Measurements from ENCODE around the gene CPEB4. TPM values are rescaled to one million over a fixed set of nuclear protein-coding genes. Genes with fewer than 3 reads are reported as not detected.

Gene CPEB4
- polyA plus RNA-seq (ENCODE audit: insufficient read length): 39.2 TPM

- DNase-seq: peak; percentile 100
These were observed at the start of gene CPEB4 for GRCh38 chr5:173887610-173888472. CPEB4 (plus strand) TSS chr5:173888349; CDS start chr5:173889734, 1,385 bp downstream.

- DNase-seq: no peak
These were observed 48.9 kb upstream of the CPEB4 start for GRCh38 chr5:173839117-173839713.

DNA sequence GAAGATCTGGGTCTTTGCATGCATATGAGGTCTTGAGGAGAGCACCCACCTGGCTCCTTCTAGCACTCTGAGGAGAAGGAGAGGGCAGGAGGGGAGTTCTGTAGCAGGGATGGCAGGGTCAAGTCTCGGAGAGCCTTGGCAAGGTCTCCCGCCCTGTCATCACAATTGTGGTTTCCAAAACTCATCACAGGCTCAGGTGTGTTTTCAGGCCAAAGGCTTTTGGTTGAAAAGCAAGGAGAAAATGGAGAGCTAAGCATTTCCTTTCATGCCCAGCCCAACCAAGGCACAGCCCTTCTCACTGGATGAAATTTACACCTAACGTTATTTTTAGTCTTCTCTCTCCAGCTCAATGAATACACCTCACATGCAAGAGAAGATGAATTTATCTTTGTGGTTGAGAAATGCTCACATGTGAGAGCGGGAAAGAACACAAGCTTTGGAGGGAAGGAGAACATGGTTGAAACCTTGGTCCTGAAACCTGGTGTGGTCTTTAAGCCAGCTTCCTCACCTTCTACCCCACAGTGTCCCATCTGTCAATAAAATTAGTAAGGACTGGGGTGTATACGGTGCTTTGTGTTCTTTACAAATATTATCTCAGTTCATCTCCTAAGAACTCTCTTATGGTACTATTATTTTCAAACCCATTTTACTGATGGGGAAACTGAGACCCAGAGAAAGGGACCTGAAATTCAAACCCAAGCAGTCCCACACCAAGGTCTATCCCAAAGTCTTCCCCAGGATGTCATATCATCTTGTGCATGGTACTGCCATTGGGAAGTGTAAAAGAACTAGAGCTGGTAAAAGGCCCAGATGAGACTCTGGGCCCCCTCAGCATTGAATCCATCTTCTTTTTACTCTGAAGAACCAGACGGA lies 47.8 kb upstream of the CPEB4 start:
- DNase-seq: no peak

DNA sequence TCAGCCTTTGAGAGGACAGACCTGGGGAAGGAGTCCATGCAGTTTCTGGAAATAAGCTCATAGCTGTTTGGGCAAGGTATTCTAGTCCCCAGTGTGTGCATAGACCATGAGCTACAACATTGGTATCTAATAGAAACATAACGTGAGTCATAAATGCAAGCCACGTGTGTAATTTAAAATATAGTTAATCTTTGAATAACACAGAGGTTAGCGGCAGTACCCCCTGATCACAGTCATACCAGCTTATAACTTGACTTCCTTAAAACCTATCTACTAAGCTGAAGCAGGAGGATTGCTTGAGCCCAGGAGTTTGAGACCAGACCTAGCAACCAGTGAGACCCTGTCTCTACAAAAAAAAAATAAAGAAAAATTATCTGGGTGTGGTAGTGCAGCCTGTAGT lies 46.4 kb upstream of the CPEB4 start:
- DNase-seq: no peak

- DNase-seq: no peak
These were observed 44.4 kb upstream of the CPEB4 start for GRCh38 chr5:173843794-173844193.

- DNase-seq: no peak
These were observed 42.8 kb upstream of the CPEB4 start for GRCh38 chr5:173845321-173845720.

DNA sequence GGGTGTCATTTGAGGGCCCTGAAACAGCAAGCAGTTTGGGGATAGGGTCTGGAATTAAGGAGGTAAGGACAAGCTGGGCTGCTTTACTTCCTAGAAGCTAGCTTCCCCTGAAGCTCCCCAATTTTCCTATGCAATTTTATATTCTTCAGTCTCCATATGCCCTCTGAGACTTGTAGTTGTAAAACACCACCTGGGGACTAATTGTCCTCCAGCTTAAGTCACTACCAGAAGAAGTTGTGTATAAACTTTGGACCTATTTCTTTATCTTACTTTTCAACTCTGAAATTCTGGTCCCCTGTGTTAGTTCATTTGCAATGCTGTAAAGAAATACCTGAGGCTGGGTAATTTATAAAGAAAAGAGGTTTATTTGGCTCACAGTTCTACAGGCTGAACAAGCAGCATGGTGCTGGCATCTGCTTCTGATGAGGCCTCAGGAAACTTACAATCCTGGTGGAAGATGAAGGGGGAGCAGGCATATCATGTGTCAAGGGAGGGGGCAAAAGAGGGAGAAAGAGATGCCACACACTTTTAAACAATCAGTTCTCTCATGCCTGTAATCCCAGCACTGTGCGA lies 41.1 kb upstream of the CPEB4 start:
- no peak for DNase-seq

DNA sequence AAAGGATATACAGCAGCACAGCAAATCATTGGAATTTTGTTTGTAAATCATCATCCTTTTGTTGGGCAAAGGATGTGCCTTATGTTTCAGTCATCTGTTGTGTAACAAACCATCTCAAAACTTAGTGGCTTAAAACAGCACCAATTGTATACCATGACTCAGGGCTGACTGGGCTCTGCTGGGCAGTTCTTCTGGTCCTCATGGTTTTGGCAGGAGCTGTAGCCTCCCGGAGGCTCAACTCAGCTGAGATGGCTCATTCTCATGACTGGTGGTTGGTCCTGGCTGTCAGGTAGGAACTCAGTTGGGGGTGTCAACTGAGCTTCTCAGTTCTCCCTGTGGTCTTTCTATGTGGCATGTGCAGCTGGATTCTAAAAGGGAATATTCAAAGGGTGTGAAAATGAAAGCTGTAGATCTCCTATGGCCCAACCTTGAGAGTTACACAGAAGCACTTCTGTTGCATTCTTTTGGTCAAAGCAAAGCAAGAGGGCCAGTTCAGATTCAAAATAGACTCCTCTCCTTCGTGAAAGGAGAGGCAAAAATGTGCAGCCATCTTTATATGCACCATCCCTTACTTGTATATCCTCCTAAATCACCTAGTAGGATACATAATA lies 39.1 kb upstream of the CPEB4 start:
- DNase-seq: no peak

- no peak for DNase-seq
These were observed 38.2 kb upstream of the CPEB4 start for GRCh38 chr5:173849908-173850307.

DNA sequence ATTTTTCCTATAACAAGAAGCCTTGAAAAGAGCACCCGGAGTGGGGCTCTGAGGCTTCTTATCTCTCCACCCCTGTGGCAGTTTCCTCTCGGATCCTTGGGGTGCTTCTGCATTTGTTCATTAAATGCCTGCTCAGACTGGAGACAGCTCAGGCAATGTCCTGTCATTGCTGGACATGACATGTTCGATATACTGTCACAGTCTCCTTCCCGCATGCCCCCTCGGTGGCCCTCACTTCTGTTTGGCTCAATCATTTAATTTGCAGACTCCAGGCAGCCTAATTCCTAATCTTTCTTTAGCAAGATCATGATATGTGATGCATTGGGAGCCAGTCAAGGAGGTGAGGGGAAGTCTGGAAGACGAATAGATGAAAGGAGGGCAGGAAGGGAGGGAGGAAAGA lies 37.5 kb upstream of the CPEB4 start:
- no peak for DNase-seq

- peak; percentile 23 for DNase-seq
These were observed 36.4 kb upstream of the CPEB4 start for GRCh38 chr5:173851595-173852243.

GRCh38 chr5:173852790-173853359 lies 35.3 kb upstream of the CPEB4 start:
- DNase-seq: no peak

DNA sequence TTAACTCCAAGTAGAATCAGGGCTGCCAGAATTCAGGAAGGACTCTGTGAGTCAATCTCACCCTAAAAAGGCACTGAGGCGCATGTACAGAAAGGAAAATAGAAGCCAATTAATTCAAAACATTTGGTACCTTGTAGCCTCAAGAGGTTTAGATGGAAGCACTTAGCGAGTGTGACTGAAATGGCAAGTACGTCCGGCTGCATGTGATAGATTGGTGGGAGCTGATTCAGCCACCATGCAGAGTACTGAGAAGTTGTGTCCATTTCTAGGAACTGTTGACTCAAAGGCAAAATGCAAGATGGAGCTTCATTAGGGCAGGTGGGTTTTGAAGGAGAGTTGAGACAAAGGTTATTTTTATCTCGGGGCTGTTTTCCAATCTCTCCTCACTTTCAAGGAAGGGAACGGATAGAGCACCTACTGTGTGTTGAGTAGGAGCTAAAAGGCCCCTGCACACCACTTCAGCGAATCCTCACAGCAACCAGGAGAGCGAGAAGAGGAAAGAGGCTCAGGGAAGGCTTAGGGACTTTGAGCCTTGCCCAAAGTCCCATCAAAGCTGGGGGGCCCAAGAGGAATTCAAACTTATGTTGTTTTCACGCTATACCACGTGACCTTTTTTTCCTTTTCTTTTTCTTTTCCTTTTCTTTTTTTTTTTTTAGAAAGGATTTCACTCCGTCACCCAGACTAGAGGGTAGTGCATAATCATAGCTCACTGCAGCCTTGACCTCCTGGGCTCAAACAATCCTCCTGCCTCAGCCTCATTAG lies 34.6 kb upstream of the CPEB4 start:
- DNase-seq: no peak

- DNase-seq: no peak
These were observed 32.8 kb upstream of the CPEB4 start for GRCh38 chr5:173855162-173855994.

DNA sequence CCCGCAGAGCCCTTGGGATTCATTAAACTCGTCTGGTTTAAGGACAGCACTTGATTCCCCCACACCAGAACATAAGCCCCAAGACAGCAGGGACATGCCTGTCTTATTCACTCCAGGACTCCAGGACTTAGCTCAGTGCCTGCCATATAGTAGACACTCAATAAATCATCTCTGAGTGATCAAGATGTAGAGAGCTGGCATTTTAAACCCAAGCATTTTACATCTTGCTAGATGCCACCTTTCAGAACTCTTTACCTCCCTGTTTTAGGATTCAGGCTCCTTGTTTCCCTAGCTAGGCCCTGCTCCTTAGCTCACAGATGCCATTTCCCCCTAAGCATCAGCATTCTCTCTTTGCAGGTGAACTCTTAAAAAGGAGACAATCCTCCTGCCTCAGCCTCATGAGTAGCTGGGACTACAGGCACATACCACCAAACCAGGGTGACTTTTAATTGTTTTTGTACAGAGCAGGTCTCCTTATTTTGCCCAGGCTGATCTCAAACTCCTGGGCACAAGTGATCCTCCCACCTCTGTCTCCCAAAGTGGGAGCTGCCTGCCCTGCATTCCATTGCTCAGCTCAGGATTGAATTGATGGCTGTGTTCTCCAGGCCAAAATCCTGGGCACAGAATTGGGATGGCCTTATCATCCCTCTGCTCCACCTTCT lies 32.0 kb upstream of the CPEB4 start:
- no peak for DNase-seq

DNA sequence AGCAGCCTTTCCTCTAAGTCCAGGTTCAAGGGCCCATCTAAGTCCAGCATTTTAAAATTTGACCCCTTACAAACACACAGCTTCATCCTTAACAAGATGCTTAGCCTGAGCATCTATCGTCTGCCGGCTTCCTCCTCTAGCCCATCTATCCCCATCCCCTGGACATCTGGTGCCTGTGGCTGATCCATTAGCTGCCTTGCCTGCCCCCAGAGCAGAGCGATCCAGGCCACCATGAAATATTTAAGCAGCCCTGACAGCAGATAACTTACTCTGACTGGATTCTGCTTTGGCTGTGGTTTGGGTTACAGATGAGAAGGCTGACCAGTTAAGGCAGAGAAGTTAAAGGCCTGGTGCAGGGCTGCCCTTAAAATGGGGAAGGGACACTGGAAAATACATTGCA lies 30.9 kb upstream of the CPEB4 start:
- DNase-seq: no peak

DNA sequence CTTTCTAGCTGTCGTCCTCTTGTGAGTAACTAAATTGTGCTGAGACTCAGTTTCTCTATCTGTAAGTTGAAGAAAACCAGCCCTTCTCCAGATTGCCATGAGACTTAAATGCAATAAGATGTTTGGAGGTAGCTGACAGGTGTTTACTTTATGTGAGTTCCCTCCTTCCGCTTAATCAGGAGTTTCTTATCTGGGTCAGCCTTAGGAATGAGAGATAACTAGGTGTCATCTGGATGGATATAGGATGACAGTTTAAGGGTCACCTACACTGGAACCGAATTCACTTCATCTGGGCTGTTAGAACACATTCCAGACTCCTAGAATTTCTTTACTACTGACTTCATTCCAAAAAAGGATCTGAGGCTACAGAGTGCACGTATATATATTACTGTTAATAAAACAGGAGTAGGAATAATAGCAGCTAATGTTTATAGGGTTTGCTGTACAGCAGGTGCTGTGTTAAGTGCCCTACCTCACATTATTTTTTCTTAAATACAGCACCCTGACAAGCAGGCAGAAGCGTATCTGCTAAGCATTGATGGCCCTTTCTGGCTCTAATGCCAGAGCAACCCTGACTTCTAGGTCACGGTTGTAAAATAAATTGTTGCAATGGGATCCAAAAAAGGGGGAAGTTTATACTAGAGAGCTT lies 30.0 kb upstream of the CPEB4 start:
- no peak for DNase-seq

GRCh38 chr5:173858670-173859407 lies 29.3 kb upstream of the CPEB4 start:
- no peak for DNase-seq
